Adrenal gland (tissue), 12 donors: Measurements from ENCODE around the gene CCDC38. TPM values are rescaled to one million over a fixed set of nuclear protein-coding genes. Genes with fewer than 3 reads are reported as not detected.

Experiments used
- DNase-seq, 7 donors: peaks; one replicate each; pipeline ENCODE4 v3.0.0-alpha.2; 2019 to 2020
- H3K27ac ChIP-seq, 5 donors: fragments of 200-600 bp; sonication (generic) in 4 of 5; 1 replicate in 3 of 5; 2 replicates in 2 of 5; pipeline versions ENCODE4 v1.5.1 to v1.8.0; 2016 to 2020; ENCODE audit warnings: mild to moderate bottlenecking in 1 of 5
- H3K27me3 ChIP-seq: fragments of 200-600 bp; 2 replicates; pipeline ENCODE4 v1.8.0; 2021
- H3K36me3 ChIP-seq, 2 donors: fragments of 200-600 bp; replicated peaks in 1 of 2; 1 replicate in 1 of 2; 2 replicates in 1 of 2; pipeline versions ENCODE4 v1.5.1 to v1.8.0; 2018 to 2022
- H3K4me1 ChIP-seq, 2 donors: fragments of 200-600 bp; replicated peaks in 1 of 2; 1 replicate in 1 of 2; 2 replicates in 1 of 2; pipeline versions ENCODE4 v1.5.1 to v1.8.0; 2018 to 2021
- H3K4me3 ChIP-seq, 4 donors: fragments of 200-600 bp; sonication (generic) in 3 of 4; one replicate each; pipeline ENCODE4 v1.5.1; 2016 to 2018
- H3K9me3 ChIP-seq, 3 donors: fragments of 200-600 bp; sonication (generic) in 1 of 3; replicated peaks in 1 of 3; 1 replicate in 2 of 3; 2 replicates in 1 of 3; pipeline versions ENCODE4 v1.5.1 to v1.8.0; 2016 to 2021
- CTCF ChIP-seq, 6 experiments: fragments of 450-650 bp in 4 of 6; fragments of 200-600 bp in 2 of 6; sonication (generic) in 1 of 6; IDR thresholded peaks; 1 replicate in 5 of 6; 2 replicates in 1 of 6; pipeline versions ENCODE4 v1.5.1 to v1.8.0; 2016 to 2021; ENCODE audit warnings: antibody characterized with exemption in 6 of 6, mild to moderate bottlenecking in 2 of 6, moderate library complexity in 1 of 6
- POLR2A ChIP-seq, 2 donors: fragments of 450-650 bp; IDR thresholded peaks; one replicate each; pipeline ENCODE4 v1.6.1; 2017; ENCODE audit warnings: antibody characterized with exemption in 2 of 2, mild to moderate bottlenecking in 2 of 2, moderate library complexity in 1 of 2
- WGBS, 4 donors: extraction: QIAGEN DNeasy Blood & Tissue Kit in 2 of 4; methylation state at CpG; one replicate each; pipeline versions ENCODE4 v1.1.5 to v1.1.7; 2013 to 2017; 5-methylcytosine and 5-hydroxymethylcytosine counted together
- intact Hi-C, 2 donors: fragments of 100-400 bp; cut with DNase I; formaldehyde crosslinking; loops; one replicate each; pipeline versions ENCODE4 v1.14.1 to v1.15.0; 2022 to 2023
- polyA plus RNA-seq, 3 donors: library from polyadenylated mRNA; stranded (reverse); fragments of 200-250 nt in 2 of 3; fragments of 350-450 nt in 1 of 3; fragmentation: Illumina TruSeq in 1 of 3; extraction: RNeasy Lipid Tissue Mini Kit (QIAGEN cat#74804) in 1 of 3; gene quantifications; one replicate each; pipeline ENCODE4 v1.2.3, GENCODE V29; 2013 to 2014
- total RNA-seq, 9 donors: library from RNA; depleted of rRNA in 4 of 9; stranded (reverse); fragments of >200 nt in 4 of 9; fragments of 120-200 nt in 1 of 9; fragmentation: NEBNext Ultra II Directional in 1 of 9; extraction: Animal tissue kit (Norgen Biotek cat#: 25700) in 1 of 9; gene quantifications; one replicate each; pipeline versions ENCODE4 v1.1.0 to v1.2.4, GENCODE V29; 2013 to 2023
- donor health status: healthy with polysubstance abuse.
- donor health status: Bipolar disorder and iron deficiency.
- donor health status: DM: yes; HTN: yes; CAD: no.
- donor health status: DM: no; HTN: no; CAD: no.
- donor health status: DM: no; HTN: no; CAD: no.
- donor health status: DM: yes; HTN: yes; CAD: no.

CCDC38 gene
- total and polyA plus RNA-seq, 12 donors: 0.12 to 3.3 (median 0.76) TPM; not detected in 2

GRCh38 chr12:95837240-95838038 is 105.0 kb downstream of the CCDC38 start:
- Histone ChIP-seq H3K4me1 (no peaks in the 10 kb centered on the region), H3K27me3 (no peaks in the 10 kb centered on the region), H3K4me3 (no peak overlapping the region), H3K27ac (no peak overlapping the region), H3K36me3 (no peaks in the 10 kb centered on the region), H3K9me3 (no peaks in the 10 kb centered on the region)
- TF ChIP-seq POLR2A (IDR thresholded peaks at IDR 0.05) (no peak), CTCF (IDR thresholded peaks at IDR 0.05) (no peak)
- 64 to 72% (median 67%) methylated on average over 10 of the region's 10 CpGs for WGBS, 4 donors
- DNase-seq: no peak
- intact Hi-C loops: no loop called here

GRCh38 chr12:95836630-95837239 is 105.7 kb downstream of the CCDC38 start:
- Histone ChIP-seq H3K27ac (no peak overlapping the region), H3K9me3 (no peaks in the 10 kb centered on the region), H3K4me1 (no peaks in the 10 kb centered on the region), H3K4me3 (no peak overlapping the region), H3K36me3 (no peaks in the 10 kb centered on the region), H3K27me3 (no peaks in the 10 kb centered on the region)
- no peak for DNase-seq
- TF ChIP-seq POLR2A (IDR thresholded peaks at IDR 0.05): no peak
- no peak for TF ChIP-seq CTCF (IDR thresholded peaks at IDR 0.05)
- intact Hi-C loops: no loop called here
- WGBS, 4 donors: 0 to 12% (median 0%) methylated on average over 1 of the region's 1 CpG

- H3K27ac ChIP-seq: no peak overlapping the region
- H3K4me1 ChIP-seq: no peaks in the 10 kb centered on the region
- H3K36me3 ChIP-seq: no peaks in the 10 kb centered on the region
- TF ChIP-seq POLR2A (IDR thresholded peaks at IDR 0.05): no peak
- H3K27me3 ChIP-seq: no peaks in the 10 kb centered on the region
- 15 to 40% (median 23%) methylated on average over 3 of the region's 3 CpGs for WGBS, 4 donors
- no peak overlapping the region for H3K4me3 ChIP-seq
- intact Hi-C loops: no loop called here
- no peak for DNase-seq
- H3K9me3 ChIP-seq: no peaks in the 10 kb centered on the region
These were observed 106.2 kb downstream of the CCDC38 start for GRCh38 chr12:95836185-95836609.

- H3K4me3 ChIP-seq: no peak overlapping the region
- H3K27me3 ChIP-seq: no peaks in the 10 kb centered on the region
- no peak overlapping the region for H3K27ac ChIP-seq
- no peaks in the 10 kb centered on the region for H3K36me3 ChIP-seq
- no peaks in the 10 kb centered on the region for H3K9me3 ChIP-seq
- 88 to 94% (median 90%) methylated on average over 1 of the region's 1 CpG for WGBS, 4 donors
- DNase-seq: no peak
- no peaks in the 10 kb centered on the region for H3K4me1 ChIP-seq
- TF ChIP-seq POLR2A (IDR thresholded peaks at IDR 0.05) (no peak), CTCF (IDR thresholded peaks at IDR 0.05) (no peak)
- intact Hi-C loops: no loop called here
These were observed 107.8 kb downstream of the CCDC38 start for GRCh38 chr12:95834572-95834971.
